ENCODE results near the gene RCAN1. TPM values are rescaled to one million over a fixed set of nuclear protein-coding genes. Genes with fewer than 3 reads are reported as not detected.

Gene RCAN1
- total RNA-seq, 1 experiment from 2014 or later = 9.7 TPM

DNA sequence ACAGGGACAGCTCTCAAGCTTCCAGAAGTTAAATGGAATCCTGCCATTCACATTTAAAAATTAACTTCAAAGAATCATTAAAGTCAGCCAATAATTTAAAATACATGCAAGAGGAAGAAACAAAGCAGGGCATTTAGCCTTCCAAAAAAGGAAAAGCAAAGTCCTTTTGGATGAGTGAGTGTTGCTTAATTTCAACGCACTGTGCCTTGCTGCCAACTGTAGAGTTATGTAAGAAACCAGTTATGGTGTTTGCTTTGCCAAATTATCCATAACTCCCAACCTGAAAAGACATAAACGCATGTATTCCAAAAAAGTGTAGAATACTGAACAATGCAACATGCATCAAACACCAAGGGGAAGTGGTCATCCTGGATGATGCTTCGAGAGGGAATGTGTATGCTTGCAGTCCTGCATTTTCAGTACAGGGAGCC is 86.8 kb downstream of the RCAN1 start:
- peaks cover 10 to 26% of the 10 kb centered on the region in 2 experiments for H3K4me1 ChIP-seq (ENCODE audit: control insufficient read depth in 1 of 2, insufficient read depth in 2 of 2, low read length in 2 of 2)
- BruUV-seq (replicated peaks) = no TSS peak
- no peak for DNase-seq (ENCODE audit: low read depth, low spot score)
- ChIA-PET POLR2A (no interaction called here), RAD21 (ENCODE audit: low non-redundant PET in 1 of 2, low total read pairs in 2 of 2, uncharacterized antibody in 2 of 2, unreplicated experiment in 2 of 2) (no interaction called here), CTCF (no interaction called here)
- H3K36me3 ChIP-seq (ENCODE audit: control insufficient read depth in 1 of 2, insufficient read depth in 2 of 2, low read length in 2 of 2) = no peaks in the 10 kb centered on the region
- no peaks in the 10 kb centered on the region for H3K79me2 ChIP-seq (ENCODE audit: insufficient read depth, low read length)
- no peak overlapping the region for H2AFZ ChIP-seq (ENCODE audit: low read depth, low read length, poor library complexity, severe bottlenecking)
- no peak overlapping the region for H3K4me3 ChIP-seq (replicated peaks in 1 of 2; ENCODE audit: low read depth in 1 of 2, low read length in 2 of 2)
- H3K9me3 ChIP-seq (ENCODE audit: control insufficient read depth in 1 of 2, insufficient read depth in 1 of 2, low read depth in 1 of 2, low read length in 2 of 2) = no peaks in the 10 kb centered on the region
- TF ChIP-seq ATF3 (IDR thresholded peaks at IDR 0.05) = no peak
- TF ChIP-seq TCF7L2 (IDR thresholded peaks at IDR 0.05; ENCODE audit: borderline replicate concordance, extremely low read depth, insufficient read depth, insufficient read length) = no peak
- TF ChIP-seq POLR2AphosphoS5 (IDR thresholded peaks at IDR 0.05; ENCODE audit: low read depth, low read length) = no peak
- TF ChIP-seq ZBTB33 (IDR thresholded peaks at IDR 0.05; ENCODE audit: extremely low read depth, insufficient replicate concordance, low read length) = no peak
- no peak for TF ChIP-seq MAX (IDR thresholded peaks at IDR 0.05)
- TF ChIP-seq EGR1 (IDR thresholded peaks at IDR 0.05; ENCODE audit: low read depth) = no peak
- TF ChIP-seq SP1 (IDR thresholded peaks at IDR 0.05; ENCODE audit: low read depth) = no peak
- no peak for TF ChIP-seq EZH2phosphoT487 (IDR thresholded peaks at IDR 0.05; ENCODE audit: borderline replicate concordance)
- intact Hi-C loops (cut with micrococcal nuclease) = no loop called here
- no peaks in the 10 kb centered on the region for H3K27me3 ChIP-seq (ENCODE audit: insufficient read depth, low read length)
- H3K9me2 ChIP-seq (ENCODE audit: insufficient read depth) = no peaks in the 10 kb centered on the region
- no peak for ATAC-seq
- H3K9ac ChIP-seq (ENCODE audit: low read length) = no peak overlapping the region
- H3K4me2 ChIP-seq (ENCODE audit: low read length) = no peak overlapping the region
- no peaks in the 10 kb centered on the region for H4K20me1 ChIP-seq (ENCODE audit: insufficient read depth)
- H3K27ac ChIP-seq (ENCODE audit: low read depth, low read length) = no peak overlapping the region
